HepG2 (cell line): Measurements from ENCODE around the gene DCDC1. TPM values are rescaled to one million over a fixed set of nuclear protein-coding genes. Genes with fewer than 3 reads are reported as not detected.

ENCODE experiments used
- ARID5B ChIP-seq: IDR thresholded peaks from 2 replicates; pipeline ENCODE4 v1.4.0; 2020; ENCODE audit warnings: mild to moderate bottlenecking, missing genetic modification reagents
- ASH2L ChIP-seq: fragments of 300-600, 200-600 bp; sonication (generic); IDR thresholded peaks from 2 replicates; pipeline ENCODE4 v1.7.0; 2017; ENCODE audit warnings: low read depth, mild to moderate bottlenecking, moderate library complexity, mixed read lengths, low read length; ENCODE audit not compliant: insufficient read length
- ATF3 ChIP-seq: sonication (generic); formaldehyde crosslinking; IDR thresholded peaks from 2 replicates; pipeline ENCODE4 v1.4.0; 2020; ENCODE audit warnings: missing genetic modification reagents
- CREM ChIP-seq, 2 experiments: sonication (generic) in 1 of 2; formaldehyde crosslinking in 1 of 2; IDR thresholded peaks; 2 replicates each; pipeline versions ENCODE4 v1.4.0 to v1.6.1; 2016 to 2020; ENCODE audit warnings: antibody characterized with exemption in 1 of 2, mild to moderate bottlenecking in 1 of 2, missing genetic modification reagents in 1 of 2
- DNMT1 ChIP-seq: sonication (generic); formaldehyde crosslinking; IDR thresholded peaks from 2 replicates; pipeline ENCODE4 v1.5.1; 2020; ENCODE audit warnings: mild to moderate bottlenecking, missing genetic modification reagents
- ISX ChIP-seq: sonication (generic); formaldehyde crosslinking; conservative IDR thresholded peaks from 2 replicates; pipeline ENCODE4 v1.5.0; 2020; ENCODE audit warnings: missing genetic modification reagents
- JARID2 ChIP-seq: sonication (generic); formaldehyde crosslinking; IDR thresholded peaks from 2 replicates; pipeline ENCODE4 v1.8.1; 2023; ENCODE audit warnings: missing genetic modification reagents, inconsistent platforms; ENCODE audit not compliant: insufficient replicate concordance
- JUND ChIP-seq: sonication (generic); formaldehyde crosslinking; IDR thresholded peaks from 2 replicates; pipeline ENCODE4 v1.8.0; 2022; ENCODE audit warnings: mild to moderate bottlenecking, missing genetic modification reagents
- NKX3-1 ChIP-seq: sonication (generic); formaldehyde crosslinking; IDR thresholded peaks from 2 replicates; pipeline ENCODE4 v1.5.0; 2020; ENCODE audit warnings: missing genetic modification reagents
- RELA ChIP-seq: sonication (generic); formaldehyde crosslinking; IDR thresholded peaks from 2 replicates; pipeline ENCODE4 v1.4.0; 2020; ENCODE audit warnings: missing genetic modification reagents
- SOX5 ChIP-seq: IDR thresholded peaks from 2 replicates; pipeline ENCODE4 v1.6.1; 2016; ENCODE audit warnings: borderline replicate concordance
- U2AF1 ChIP-seq: fragments of 200-400 bp; formaldehyde crosslinking; optimal IDR thresholded peaks from 2 replicates; pipeline ENCODE3; 2017; ENCODE audit warnings: mild to moderate bottlenecking, low read depth, low read length
- ZEB1 ChIP-seq: IDR thresholded peaks from 2 replicates; pipeline ENCODE4 v1.6.1; 2012; ENCODE audit warnings: mild to moderate bottlenecking, low read depth, inconsistent platforms; ENCODE audit not compliant: insufficient replicate concordance
- ZNF143 ChIP-seq: sonication (generic); formaldehyde crosslinking; IDR thresholded peaks from 2 replicates; pipeline ENCODE4 v1.4.0; 2020; ENCODE audit warnings: missing genetic modification reagents
- ZNF280D ChIP-seq: sonication (generic); formaldehyde crosslinking; IDR thresholded peaks from 2 replicates; pipeline ENCODE4 v1.5.1; 2020; ENCODE audit warnings: mild to moderate bottlenecking, missing genetic modification reagents
- ZNF549 ChIP-seq: sonication (generic); formaldehyde crosslinking; IDR thresholded peaks from 2 replicates; pipeline ENCODE4 v1.5.0; 2020; ENCODE audit warnings: missing genetic modification reagents
- ZNF710 ChIP-seq: sonication (generic); formaldehyde crosslinking; IDR thresholded peaks from 2 replicates; pipeline ENCODE4 v1.5.0; 2020; ENCODE audit warnings: mild to moderate bottlenecking, missing genetic modification reagents, borderline replicate concordance
- polyA plus RNA-seq, 8 experiments: library from polyadenylated mRNA; depleted of rRNA in 3 of 8; stranded (reverse) in 7 of 8; unstranded in 1 of 8; fragments of >200 nt; fragmentation: Illumina TruSeq in 4 of 8; extraction: Trizol in 4 of 8; gene quantifications; 2 replicates each; pipeline versions ENCODE4 v1.2.1 to v1.2.3, GENCODE V29; 2011 to 2016; ENCODE audit warnings: low read depth in 4 of 8, missing spikeins in 1 of 8, mixed read lengths in 1 of 8; ENCODE audit not compliant: insufficient read depth in 1 of 8
- total RNA-seq, 5 experiments: library from RNA; depleted of rRNA; stranded (reverse); fragments of >200 nt; fragmentation: Illumina TruSeq; extraction: Trizol; gene quantifications; 2 replicates each; pipeline ENCODE4 v1.2.3, GENCODE V29; 2016; ENCODE audit warnings: low read depth in 1 of 5

The DCDC1 gene
- total and polyA plus RNA-seq, 2 of the 13 experiments (the other 11 are each of a cell fraction or from before 2014, with no cell fraction given) = 0.12 to 0.27 TPM

GRCh38 chr11:30992513-30992849 is 377.1 kb downstream of the DCDC1 start (continued):
- no peak for TF ChIP-seq ZNF710 (CRISPR knock-in tag)
- TF ChIP-seq CREM (IDR thresholded peaks at IDR 0.05) = peak; percentile 21; the same call in 1 of the 2 replicates
- no peak for TF ChIP-seq CREM (CRISPR knock-in tag; IDR thresholded peaks at IDR 0.05)
- no peak for TF ChIP-seq ATF3
- no peak for TF ChIP-seq NKX3-1 (CRISPR knock-in tag)
- no peak for TF ChIP-seq JARID2 (CRISPR knock-in tag)
- TF ChIP-seq ZNF280D (CRISPR knock-in tag) = 0 out of 2 replicates have a peak, but pooled peaks have one; percentile 23
- TF ChIP-seq ZNF549 (CRISPR knock-in tag) = no peak
- no peak for TF ChIP-seq ISX (CRISPR knock-in tag)
- TF ChIP-seq ZNF143 = no peak
- TF ChIP-seq JUND (CRISPR knock-in tag) = no peak
- no peak for TF ChIP-seq ASH2L
- no peak for TF ChIP-seq DNMT1 (CRISPR knock-in tag)
- no peak for TF ChIP-seq U2AF1
- TF ChIP-seq ZEB1 = no peak
- TF ChIP-seq SOX5 (CRISPR knock-in tag) = peak; percentile 38; the same call in 1 of the 2 replicates
- peak; percentile 66 for TF ChIP-seq ARID5B (CRISPR knock-in tag)
- TF ChIP-seq RELA (CRISPR knock-in tag) = no peak
